K562 (cell line): ENCODE measurements around the gene MLX. TPM values are rescaled to one million over a fixed set of nuclear protein-coding genes. Genes with fewer than 3 reads are reported as not detected.

ENCODE experiments used
- CBFB ChIP-seq: sonication (generic); formaldehyde crosslinking; IDR thresholded peaks from 2 replicates; pipeline ENCODE4 v1.4.0; 2020; ENCODE audit warnings: mild to moderate bottlenecking, missing genetic modification reagents
- DACH1 ChIP-seq: fragments of 450-650 bp; IDR thresholded peaks from 2 replicates; pipeline ENCODE4 v1.6.1; 2018; ENCODE audit not compliant: partially characterized antibody
- ETV5 ChIP-seq: sonication (generic); formaldehyde crosslinking; IDR thresholded peaks from 2 replicates; pipeline ENCODE4 v1.4.0; 2020; ENCODE audit warnings: low read depth, mild to moderate bottlenecking, missing genetic modification reagents
- GTF2F1 ChIP-seq: IDR thresholded peaks from 2 replicates; pipeline ENCODE4 v1.6.1; 2011; ENCODE audit warnings: low read depth, low read length, improper control_type of control experiment
- HNRNPH1 ChIP-seq: fragments of 200-400 bp; formaldehyde crosslinking; optimal IDR thresholded peaks from 2 replicates; pipeline ENCODE3; 2017; ENCODE audit warnings: low read depth, mild to moderate bottlenecking, low read length, moderate library complexity
- KAT7 ChIP-seq: sonication (generic); formaldehyde crosslinking; IDR thresholded peaks from 2 replicates; pipeline ENCODE4 v1.8.0; 2022; ENCODE audit warnings: missing genetic modification reagents, mild to moderate bottlenecking, borderline replicate concordance
- NBN ChIP-seq: fragments of 450-650 bp; IDR thresholded peaks from 2 replicates; pipeline ENCODE4 v1.6.1; 2016; ENCODE audit warnings: low read depth, mild to moderate bottlenecking
- NCOA1 ChIP-seq: fragments of 450-650 bp; IDR thresholded peaks from 2 replicates; pipeline ENCODE4 v1.6.1; 2016; ENCODE audit warnings: low read depth
- NUFIP1 ChIP-seq: fragments of 450-650 bp; IDR thresholded peaks from 2 replicates; pipeline ENCODE4 v1.6.1; 2018; ENCODE audit not compliant: partially characterized antibody
- PRMT5 ChIP-seq: sonication (generic); formaldehyde crosslinking; IDR thresholded peaks from 2 replicates; pipeline ENCODE4 v1.5.0; 2020; ENCODE audit warnings: missing genetic modification reagents
- PTBP1 ChIP-seq: fragments of 200-400 bp; formaldehyde crosslinking; IDR thresholded peaks from 2 replicates; pipeline ENCODE4 v1.6.1; 2017; ENCODE audit warnings: low read depth, low read length
- SP1 ChIP-seq: sonication (generic); formaldehyde crosslinking; IDR thresholded peaks from 2 replicates; pipeline ENCODE4 v1.8.1; 2022; ENCODE audit warnings: mild to moderate bottlenecking, missing genetic modification reagents
- ZBTB1 ChIP-seq: sonication (generic); formaldehyde crosslinking; IDR thresholded peaks from 2 replicates; pipeline ENCODE4 v1.8.1; 2023; ENCODE audit warnings: missing genetic modification reagents, low read depth, mild to moderate bottlenecking, borderline replicate concordance
- ZFPM2 ChIP-seq: fragments of 250-450 bp; sonication (Bioruptor Pico); IDR thresholded peaks from 2 replicates; pipeline ENCODE4 v1.5.1; 2022; ENCODE audit warnings: mild to moderate bottlenecking
- ZKSCAN3 ChIP-seq: fragments of 250-450 bp; sonication (Bioruptor Pico); IDR thresholded peaks from 2 replicates; pipeline ENCODE4 v1.4.0; 2020
- ZNF324 ChIP-seq: fragments of 250-450 bp; sonication (Bioruptor Pico); IDR thresholded peaks from 2 replicates; pipeline ENCODE4 v1.4.0; 2020; ENCODE audit warnings: mild to moderate bottlenecking
- ZNF57 ChIP-seq: fragments of 450-650 bp; formaldehyde crosslinking; IDR thresholded peaks from 2 replicates; pipeline ENCODE4 v1.4.0; 2020; ENCODE audit warnings: mild to moderate bottlenecking, moderate library complexity
- ZNF695 ChIP-seq: fragments of 450-650 bp; formaldehyde crosslinking; IDR thresholded peaks from 2 replicates; pipeline ENCODE4 v1.4.0; 2020; ENCODE audit warnings: mild to moderate bottlenecking, moderate library complexity
- polyA plus RNA-seq, 8 experiments: library from polyadenylated mRNA; depleted of rRNA in 4 of 8; stranded (reverse) in 5 of 8; unstranded in 3 of 8; fragments of >200 nt; fragmentation: Nextera tagmentation in 2 of 8; fragmentation: Illumina TruSeq in 1 of 8; extraction: Ambion mirVana in 2 of 8; extraction: Trizol in 1 of 8; gene quantifications; 2 replicates each; pipeline versions ENCODE4 v1.2.1 to v1.2.3, GENCODE V29; 2011 to 2014; ENCODE audit warnings: inconsistent platforms in 1 of 8, missing spikeins in 1 of 8
- total RNA-seq, 7 experiments: library from RNA; depleted of rRNA in 6 of 7; stranded (reverse); fragments of >200 nt in 6 of 7; fragmentation: Illumina TruSeq in 2 of 7; extraction: Trizol in 2 of 7; gene quantifications; 2 replicates each; pipeline versions ENCODE4 v1.2.1 to v1.2.3, GENCODE V29; 2011 to 2021; ENCODE audit warnings: low replicate concordance in 1 of 7
- TF ChIP-seq, protein P1 (sequence below): sonication (generic); formaldehyde crosslinking; IDR thresholded peaks from 2 replicates; pipeline ENCODE4 v1.8.0; 2023; ENCODE audit warnings: mild to moderate bottlenecking, missing genetic modification reagents
- TF ChIP-seq, protein P2 (sequence below): fragments of 200-800 bp; sonication (Bioruptor generic); IDR thresholded peaks from 2 replicates; pipeline ENCODE4 v1.6.1; 2017; ENCODE audit warnings: missing genetic modification characterization, missing compliant biosample characterization
- TF ChIP-seq, protein P3 (sequence below): fragments of 450-650 bp; IDR thresholded peaks from 2 replicates; pipeline ENCODE4 v1.6.1; 2016; ENCODE audit warnings: mild to moderate bottlenecking
- TF ChIP-seq, protein P4 (sequence below): sonication (generic); formaldehyde crosslinking; IDR thresholded peaks from 2 replicates; pipeline ENCODE4 v1.5.0; 2020; ENCODE audit warnings: missing genetic modification reagents

Gene MLX
- total and polyA plus RNA-seq, 9 of the 15 experiments (the other 6 are each of a cell fraction or from before 2014, with no cell fraction given) = 42.9 to 100 (median 58.9) TPM

DNA sequence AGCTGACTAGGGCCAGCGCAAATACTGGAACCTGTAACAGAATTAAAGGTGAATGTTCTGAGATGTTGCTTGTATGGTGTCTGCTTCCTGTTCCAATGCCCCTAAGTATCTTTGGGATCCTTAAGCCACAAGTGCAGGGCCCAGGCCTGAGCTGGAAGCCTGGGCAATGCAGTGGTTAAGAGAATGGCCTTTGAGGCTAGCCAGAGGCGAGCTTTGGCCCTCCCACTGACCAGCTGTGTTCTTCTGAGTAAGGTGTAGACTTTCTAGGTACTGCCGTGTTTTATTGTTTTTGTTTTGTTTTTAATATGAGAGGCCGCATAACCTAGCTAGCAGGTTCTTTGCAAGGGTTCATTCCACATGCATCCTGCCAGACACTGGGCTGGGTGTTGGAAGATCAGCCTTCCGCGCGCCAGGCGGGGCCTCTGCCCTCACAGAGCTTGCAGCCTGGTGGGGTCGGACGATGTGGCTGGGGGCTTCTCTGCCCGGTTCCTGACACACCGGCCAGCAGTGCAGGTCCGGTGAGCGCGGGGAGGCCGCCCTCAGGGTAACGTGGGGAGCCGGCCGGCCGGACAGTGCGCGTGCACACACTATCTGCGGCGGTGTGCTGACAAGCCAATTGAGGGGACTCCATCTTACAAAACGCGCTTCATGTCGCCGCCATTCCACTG lies 551 bp upstream of the MLX start (continued):
- TF ChIP-seq, protein P1, sequence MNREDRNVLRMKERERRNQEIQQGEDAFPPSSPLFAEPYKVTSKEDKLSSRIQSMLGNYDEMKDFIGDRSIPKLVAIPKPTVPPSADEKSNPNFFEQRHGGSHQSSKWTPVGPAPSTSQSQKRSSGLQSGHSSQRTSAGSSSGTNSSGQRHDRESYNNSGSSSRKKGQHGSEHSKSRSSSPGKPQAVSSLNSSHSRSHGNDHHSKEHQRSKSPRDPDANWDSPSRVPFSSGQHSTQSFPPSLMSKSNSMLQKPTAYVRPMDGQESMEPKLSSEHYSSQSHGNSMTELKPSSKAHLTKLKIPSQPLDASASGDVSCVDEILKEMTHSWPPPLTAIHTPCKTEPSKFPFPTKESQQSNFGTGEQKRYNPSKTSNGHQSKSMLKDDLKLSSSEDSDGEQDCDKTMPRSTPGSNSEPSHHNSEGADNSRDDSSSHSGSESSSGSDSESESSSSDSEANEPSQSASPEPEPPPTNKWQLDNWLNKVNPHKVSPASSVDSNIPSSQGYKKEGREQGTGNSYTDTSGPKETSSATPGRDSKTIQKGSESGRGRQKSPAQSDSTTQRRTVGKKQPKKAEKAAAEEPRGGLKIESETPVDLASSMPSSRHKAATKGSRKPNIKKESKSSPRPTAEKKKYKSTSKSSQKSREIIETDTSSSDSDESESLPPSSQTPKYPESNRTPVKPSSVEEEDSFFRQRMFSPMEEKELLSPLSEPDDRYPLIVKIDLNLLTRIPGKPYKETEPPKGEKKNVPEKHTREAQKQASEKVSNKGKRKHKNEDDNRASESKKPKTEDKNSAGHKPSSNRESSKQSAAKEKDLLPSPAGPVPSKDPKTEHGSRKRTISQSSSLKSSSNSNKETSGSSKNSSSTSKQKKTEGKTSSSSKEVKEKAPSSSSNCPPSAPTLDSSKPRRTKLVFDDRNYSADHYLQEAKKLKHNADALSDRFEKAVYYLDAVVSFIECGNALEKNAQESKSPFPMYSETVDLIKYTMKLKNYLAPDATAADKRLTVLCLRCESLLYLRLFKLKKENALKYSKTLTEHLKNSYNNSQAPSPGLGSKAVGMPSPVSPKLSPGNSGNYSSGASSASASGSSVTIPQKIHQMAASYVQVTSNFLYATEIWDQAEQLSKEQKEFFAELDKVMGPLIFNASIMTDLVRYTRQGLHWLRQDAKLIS (CRISPR knock-in tag) = no peak
- TF ChIP-seq SP1 (CRISPR knock-in tag) (no peak), ZNF324 (no peak), ZKSCAN3 (CRISPR knock-in tag) (no peak), CBFB (peak; percentile 71; the same call in 1 of the 2 replicates), HNRNPH1 (no peak), KAT7 (no peak), GTF2F1 (no peak), ZBTB1 (CRISPR knock-in tag) (no peak), ZNF695 (CRISPR knock-in tag) (0 out of 2 replicates have a peak, but pooled peaks have one; percentile 74), PRMT5 (CRISPR knock-in tag) (no peak), ETV5 (CRISPR knock-in tag) (no peak), NBN (no peak), DACH1 (no peak), ZNF57 (CRISPR knock-in tag) (no peak), ZFPM2 (CRISPR knock-in tag) (no peak), NCOA1 (peak; percentile 18; the same call in 1 of the 2 replicates), NUFIP1 (no peak), PTBP1 (0 out of 2 replicates have a peak, but pooled peaks have one; percentile 17)
- TF ChIP-seq, protein P2, sequence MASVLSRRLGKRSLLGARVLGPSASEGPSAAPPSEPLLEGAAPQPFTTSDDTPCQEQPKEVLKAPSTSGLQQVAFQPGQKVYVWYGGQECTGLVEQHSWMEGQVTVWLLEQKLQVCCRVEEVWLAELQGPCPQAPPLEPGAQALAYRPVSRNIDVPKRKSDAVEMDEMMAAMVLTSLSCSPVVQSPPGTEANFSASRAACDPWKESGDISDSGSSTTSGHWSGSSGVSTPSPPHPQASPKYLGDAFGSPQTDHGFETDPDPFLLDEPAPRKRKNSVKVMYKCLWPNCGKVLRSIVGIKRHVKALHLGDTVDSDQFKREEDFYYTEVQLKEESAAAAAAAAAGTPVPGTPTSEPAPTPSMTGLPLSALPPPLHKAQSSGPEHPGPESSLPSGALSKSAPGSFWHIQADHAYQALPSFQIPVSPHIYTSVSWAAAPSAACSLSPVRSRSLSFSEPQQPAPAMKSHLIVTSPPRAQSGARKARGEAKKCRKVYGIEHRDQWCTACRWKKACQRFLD = peak; percentile 45; the same call in 1 of the 2 replicates
- TF ChIP-seq, protein P3, sequence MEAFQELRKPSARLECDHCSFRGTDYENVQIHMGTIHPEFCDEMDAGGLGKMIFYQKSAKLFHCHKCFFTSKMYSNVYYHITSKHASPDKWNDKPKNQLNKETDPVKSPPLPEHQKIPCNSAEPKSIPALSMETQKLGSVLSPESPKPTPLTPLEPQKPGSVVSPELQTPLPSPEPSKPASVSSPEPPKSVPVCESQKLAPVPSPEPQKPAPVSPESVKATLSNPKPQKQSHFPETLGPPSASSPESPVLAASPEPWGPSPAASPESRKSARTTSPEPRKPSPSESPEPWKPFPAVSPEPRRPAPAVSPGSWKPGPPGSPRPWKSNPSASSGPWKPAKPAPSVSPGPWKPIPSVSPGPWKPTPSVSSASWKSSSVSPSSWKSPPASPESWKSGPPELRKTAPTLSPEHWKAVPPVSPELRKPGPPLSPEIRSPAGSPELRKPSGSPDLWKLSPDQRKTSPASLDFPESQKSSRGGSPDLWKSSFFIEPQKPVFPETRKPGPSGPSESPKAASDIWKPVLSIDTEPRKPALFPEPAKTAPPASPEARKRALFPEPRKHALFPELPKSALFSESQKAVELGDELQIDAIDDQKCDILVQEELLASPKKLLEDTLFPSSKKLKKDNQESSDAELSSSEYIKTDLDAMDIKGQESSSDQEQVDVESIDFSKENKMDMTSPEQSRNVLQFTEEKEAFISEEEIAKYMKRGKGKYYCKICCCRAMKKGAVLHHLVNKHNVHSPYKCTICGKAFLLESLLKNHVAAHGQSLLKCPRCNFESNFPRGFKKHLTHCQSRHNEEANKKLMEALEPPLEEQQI = no peak
- TF ChIP-seq, protein P4, sequence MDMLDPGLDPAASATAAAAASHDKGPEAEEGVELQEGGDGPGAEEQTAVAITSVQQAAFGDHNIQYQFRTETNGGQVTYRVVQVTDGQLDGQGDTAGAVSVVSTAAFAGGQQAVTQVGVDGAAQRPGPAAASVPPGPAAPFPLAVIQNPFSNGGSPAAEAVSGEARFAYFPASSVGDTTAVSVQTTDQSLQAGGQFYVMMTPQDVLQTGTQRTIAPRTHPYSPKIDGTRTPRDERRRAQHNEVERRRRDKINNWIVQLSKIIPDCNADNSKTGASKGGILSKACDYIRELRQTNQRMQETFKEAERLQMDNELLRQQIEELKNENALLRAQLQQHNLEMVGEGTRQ (CRISPR knock-in tag) = no peak
